Measurements from ENCODE around the gene INAVA. TPM values are rescaled to one million over a fixed set of nuclear protein-coding genes. Genes with fewer than 3 reads are reported as not detected.

The INAVA gene
- total RNA-seq, 1 experiment from 2014 or later: 41.2 TPM

DNA sequence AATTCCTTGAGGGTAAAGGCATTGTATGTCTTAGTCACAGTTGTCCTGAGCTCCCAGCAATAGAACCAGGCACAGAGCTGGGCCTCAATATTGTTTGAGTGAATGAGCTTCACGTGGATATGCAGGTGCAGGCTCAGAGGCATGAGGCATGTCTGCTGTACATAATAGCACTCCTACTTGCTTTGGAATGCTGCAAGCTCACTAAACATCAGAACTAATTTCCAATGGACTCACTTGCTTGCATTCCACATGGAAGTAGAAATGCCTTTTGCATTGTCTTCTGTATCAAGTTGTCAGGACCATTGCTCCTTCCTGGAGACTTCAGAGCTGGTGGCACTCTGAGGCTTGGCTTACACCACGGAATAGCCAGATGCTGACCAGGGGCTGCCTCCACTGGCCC lies 37.1 kb downstream of the INAVA start:
- ChIA-PET POLR2A (no interaction called here), CTCF (interaction anchor here (1.1 to 1.3 kb wide), 2 partner anchors 40 to 48 kb away, joined by 5 to 6 read pairs; no protein-coding TSS in a partner anchor)
- DNase-seq (ENCODE audit: low spot score) (no peak), ATAC-seq (no peak)
- H3K4me1 Mint-ChIP-seq: no peaks in the 10 kb centered on the region
- H3K36me3 Mint-ChIP-seq: no peaks in the 10 kb centered on the region
- peaks cover 12% of the 10 kb centered on the region for H3K9me3 Mint-ChIP-seq
- H3K27ac Mint-ChIP-seq: no peak overlapping the region
- TF ChIP-seq ZBTB21 (CRISPR knock-in tag; IDR thresholded peaks at IDR 0.05; ENCODE audit: borderline replicate concordance) (no peak), CBFB (CRISPR knock-in tag; IDR thresholded peaks at IDR 0.05; ENCODE audit: low read depth) (no peak), ATF1 (CRISPR knock-in tag; IDR thresholded peaks at IDR 0.05) (no peak), NR1H2 (CRISPR knock-in tag; IDR thresholded peaks at IDR 0.05) (no peak), NFYB (CRISPR knock-in tag; conservative IDR thresholded peaks at IDR 0.05; ENCODE audit: low read depth) (no peak), ETV6 (CRISPR knock-in tag; IDR thresholded peaks at IDR 0.05) (no peak), CREB1 (CRISPR knock-in tag; IDR thresholded peaks at IDR 0.05) (no peak), ZNF317 (CRISPR knock-in tag; IDR thresholded peaks at IDR 0.05; ENCODE audit: borderline replicate concordance, low read depth) (no peak), FOXJ3 (CRISPR knock-in tag; IDR thresholded peaks at IDR 0.05; ENCODE audit: borderline replicate concordance) (no peak), KAT7 (CRISPR knock-in tag; IDR thresholded peaks at IDR 0.05; ENCODE audit: borderline replicate concordance) (no peak), ESRRA (CRISPR knock-in tag; IDR thresholded peaks at IDR 0.05; ENCODE audit: borderline replicate concordance) (no peak), SMAD3 (CRISPR knock-in tag; IDR thresholded peaks at IDR 0.05; ENCODE audit: borderline replicate concordance) (no peak), NFE2L1 (CRISPR knock-in tag; IDR thresholded peaks at IDR 0.05) (no peak)
- TF ChIP-seq, protein P1, sequence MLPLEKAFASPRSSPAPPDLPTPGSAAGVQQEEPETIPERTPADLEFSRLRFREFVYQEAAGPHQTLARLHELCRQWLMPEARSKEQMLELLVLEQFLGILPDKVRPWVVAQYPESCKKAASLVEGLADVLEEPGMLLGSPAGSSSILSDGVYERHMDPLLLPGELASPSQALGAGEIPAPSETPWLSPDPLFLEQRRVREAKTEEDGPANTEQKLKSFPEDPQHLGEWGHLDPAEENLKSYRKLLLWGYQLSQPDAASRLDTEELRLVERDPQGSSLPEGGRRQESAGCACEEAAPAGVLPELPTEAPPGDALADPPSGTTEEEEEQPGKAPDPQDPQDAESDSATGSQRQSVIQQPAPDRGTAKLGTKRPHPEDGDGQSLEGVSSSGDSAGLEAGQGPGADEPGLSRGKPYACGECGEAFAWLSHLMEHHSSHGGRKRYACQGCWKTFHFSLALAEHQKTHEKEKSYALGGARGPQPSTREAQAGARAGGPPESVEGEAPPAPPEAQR (CRISPR knock-in tag; IDR thresholded peaks at IDR 0.05): no peak
- TF ChIP-seq, protein P2, sequence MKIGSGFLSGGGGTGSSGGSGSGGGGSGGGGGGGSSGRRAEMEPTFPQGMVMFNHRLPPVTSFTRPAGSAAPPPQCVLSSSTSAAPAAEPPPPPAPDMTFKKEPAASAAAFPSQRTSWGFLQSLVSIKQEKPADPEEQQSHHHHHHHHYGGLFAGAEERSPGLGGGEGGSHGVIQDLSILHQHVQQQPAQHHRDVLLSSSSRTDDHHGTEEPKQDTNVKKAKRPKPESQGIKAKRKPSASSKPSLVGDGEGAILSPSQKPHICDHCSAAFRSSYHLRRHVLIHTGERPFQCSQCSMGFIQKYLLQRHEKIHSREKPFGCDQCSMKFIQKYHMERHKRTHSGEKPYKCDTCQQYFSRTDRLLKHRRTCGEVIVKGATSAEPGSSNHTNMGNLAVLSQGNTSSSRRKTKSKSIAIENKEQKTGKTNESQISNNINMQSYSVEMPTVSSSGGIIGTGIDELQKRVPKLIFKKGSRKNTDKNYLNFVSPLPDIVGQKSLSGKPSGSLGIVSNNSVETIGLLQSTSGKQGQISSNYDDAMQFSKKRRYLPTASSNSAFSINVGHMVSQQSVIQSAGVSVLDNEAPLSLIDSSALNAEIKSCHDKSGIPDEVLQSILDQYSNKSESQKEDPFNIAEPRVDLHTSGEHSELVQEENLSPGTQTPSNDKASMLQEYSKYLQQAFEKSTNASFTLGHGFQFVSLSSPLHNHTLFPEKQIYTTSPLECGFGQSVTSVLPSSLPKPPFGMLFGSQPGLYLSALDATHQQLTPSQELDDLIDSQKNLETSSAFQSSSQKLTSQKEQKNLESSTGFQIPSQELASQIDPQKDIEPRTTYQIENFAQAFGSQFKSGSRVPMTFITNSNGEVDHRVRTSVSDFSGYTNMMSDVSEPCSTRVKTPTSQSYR (CRISPR knock-in tag; IDR thresholded peaks at IDR 0.05): no peak
- TF ChIP-seq, protein P3, sequence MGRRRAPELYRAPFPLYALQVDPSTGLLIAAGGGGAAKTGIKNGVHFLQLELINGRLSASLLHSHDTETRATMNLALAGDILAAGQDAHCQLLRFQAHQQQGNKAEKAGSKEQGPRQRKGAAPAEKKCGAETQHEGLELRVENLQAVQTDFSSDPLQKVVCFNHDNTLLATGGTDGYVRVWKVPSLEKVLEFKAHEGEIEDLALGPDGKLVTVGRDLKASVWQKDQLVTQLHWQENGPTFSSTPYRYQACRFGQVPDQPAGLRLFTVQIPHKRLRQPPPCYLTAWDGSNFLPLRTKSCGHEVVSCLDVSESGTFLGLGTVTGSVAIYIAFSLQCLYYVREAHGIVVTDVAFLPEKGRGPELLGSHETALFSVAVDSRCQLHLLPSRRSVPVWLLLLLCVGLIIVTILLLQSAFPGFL (CRISPR knock-in tag; IDR thresholded peaks at IDR 0.05; ENCODE audit: borderline replicate concordance): no peak
- TF ChIP-seq, protein P4, sequence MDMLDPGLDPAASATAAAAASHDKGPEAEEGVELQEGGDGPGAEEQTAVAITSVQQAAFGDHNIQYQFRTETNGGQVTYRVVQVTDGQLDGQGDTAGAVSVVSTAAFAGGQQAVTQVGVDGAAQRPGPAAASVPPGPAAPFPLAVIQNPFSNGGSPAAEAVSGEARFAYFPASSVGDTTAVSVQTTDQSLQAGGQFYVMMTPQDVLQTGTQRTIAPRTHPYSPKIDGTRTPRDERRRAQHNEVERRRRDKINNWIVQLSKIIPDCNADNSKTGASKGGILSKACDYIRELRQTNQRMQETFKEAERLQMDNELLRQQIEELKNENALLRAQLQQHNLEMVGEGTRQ (CRISPR knock-in tag; IDR thresholded peaks at IDR 0.05): no peak
- TF ChIP-seq, protein P5, sequence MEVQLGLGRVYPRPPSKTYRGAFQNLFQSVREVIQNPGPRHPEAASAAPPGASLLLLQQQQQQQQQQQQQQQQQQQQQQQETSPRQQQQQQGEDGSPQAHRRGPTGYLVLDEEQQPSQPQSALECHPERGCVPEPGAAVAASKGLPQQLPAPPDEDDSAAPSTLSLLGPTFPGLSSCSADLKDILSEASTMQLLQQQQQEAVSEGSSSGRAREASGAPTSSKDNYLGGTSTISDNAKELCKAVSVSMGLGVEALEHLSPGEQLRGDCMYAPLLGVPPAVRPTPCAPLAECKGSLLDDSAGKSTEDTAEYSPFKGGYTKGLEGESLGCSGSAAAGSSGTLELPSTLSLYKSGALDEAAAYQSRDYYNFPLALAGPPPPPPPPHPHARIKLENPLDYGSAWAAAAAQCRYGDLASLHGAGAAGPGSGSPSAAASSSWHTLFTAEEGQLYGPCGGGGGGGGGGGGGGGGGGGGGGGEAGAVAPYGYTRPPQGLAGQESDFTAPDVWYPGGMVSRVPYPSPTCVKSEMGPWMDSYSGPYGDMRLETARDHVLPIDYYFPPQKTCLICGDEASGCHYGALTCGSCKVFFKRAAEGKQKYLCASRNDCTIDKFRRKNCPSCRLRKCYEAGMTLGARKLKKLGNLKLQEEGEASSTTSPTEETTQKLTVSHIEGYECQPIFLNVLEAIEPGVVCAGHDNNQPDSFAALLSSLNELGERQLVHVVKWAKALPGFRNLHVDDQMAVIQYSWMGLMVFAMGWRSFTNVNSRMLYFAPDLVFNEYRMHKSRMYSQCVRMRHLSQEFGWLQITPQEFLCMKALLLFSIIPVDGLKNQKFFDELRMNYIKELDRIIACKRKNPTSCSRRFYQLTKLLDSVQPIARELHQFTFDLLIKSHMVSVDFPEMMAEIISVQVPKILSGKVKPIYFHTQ (CRISPR knock-in tag; IDR thresholded peaks at IDR 0.05): no peak
- TF ChIP-seq, protein P6, sequence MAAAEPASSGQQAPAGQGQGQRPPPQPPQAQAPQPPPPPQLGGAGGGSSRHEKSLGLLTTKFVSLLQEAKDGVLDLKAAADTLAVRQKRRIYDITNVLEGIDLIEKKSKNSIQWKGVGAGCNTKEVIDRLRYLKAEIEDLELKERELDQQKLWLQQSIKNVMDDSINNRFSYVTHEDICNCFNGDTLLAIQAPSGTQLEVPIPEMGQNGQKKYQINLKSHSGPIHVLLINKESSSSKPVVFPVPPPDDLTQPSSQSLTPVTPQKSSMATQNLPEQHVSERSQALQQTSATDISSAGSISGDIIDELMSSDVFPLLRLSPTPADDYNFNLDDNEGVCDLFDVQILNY (CRISPR knock-in tag; IDR thresholded peaks at IDR 0.05): no peak
- TF ChIP-seq, protein P7, sequence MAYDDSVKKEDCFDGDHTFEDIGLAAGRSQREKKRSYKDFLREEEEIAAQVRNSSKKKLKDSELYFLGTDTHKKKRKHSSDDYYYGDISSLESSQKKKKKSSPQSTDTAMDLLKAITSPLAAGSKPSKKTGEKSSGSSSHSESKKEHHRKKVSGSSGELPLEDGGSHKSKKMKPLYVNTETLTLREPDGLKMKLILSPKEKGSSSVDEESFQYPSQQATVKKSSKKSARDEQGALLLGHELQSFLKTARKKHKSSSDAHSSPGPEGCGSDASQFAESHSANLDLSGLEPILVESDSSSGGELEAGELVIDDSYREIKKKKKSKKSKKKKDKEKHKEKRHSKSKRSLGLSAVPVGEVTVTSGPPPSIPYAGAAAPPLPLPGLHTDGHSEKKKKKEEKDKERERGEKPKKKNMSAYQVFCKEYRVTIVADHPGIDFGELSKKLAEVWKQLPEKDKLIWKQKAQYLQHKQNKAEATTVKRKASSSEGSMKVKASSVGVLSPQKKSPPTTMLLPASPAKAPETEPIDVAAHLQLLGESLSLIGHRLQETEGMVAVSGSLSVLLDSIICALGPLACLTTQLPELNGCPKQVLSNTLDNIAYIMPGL (CRISPR knock-in tag; IDR thresholded peaks at IDR 0.05): no peak
- H3K4me3 Mint-ChIP-seq: no peak overlapping the region
- H3K27me3 Mint-ChIP-seq (ENCODE audit: low read depth): no peaks in the 10 kb centered on the region

Data from WTC11 (cell line).